Smooth muscle cell (in vitro differentiated cells): Measurements from ENCODE around the gene LDHD. TPM values are rescaled to one million over a fixed set of nuclear protein-coding genes. Genes with fewer than 3 reads are reported as not detected.

Experiments
- DNase-seq: peaks from one replicate; lab custom pipeline; 2025; ENCODE audit not compliant: unreplicated experiment; lab: John Stamatoyannopoulos, UW
- H2AFZ ChIP-seq: fragments of 200-600 bp; sonication (generic); 2 replicates; pipeline ENCODE4 v1.6.0; 2016; ENCODE audit warnings: antibody characterized with exemption, low read depth, mild to moderate bottlenecking
- H3F3A ChIP-seq: fragments of 200-600 bp; sonication (generic); 2 replicates; pipeline ENCODE4 v1.6.0; 2017; ENCODE audit warnings: antibody characterized with exemption, low read depth
- H3K27ac ChIP-seq: fragments of 200-600 bp; sonication (generic); 2 replicates; pipeline ENCODE4 v1.5.1; 2016; ENCODE audit warnings: low read depth, mild to moderate bottlenecking
- H3K27me3 ChIP-seq: fragments of 200-600 bp; sonication (generic); 2 replicates; pipeline ENCODE4 v1.6.1; 2016; ENCODE audit warnings: low read depth, mild to moderate bottlenecking
- H3K36me3 ChIP-seq: fragments of 200-600 bp; sonication (generic); 2 replicates; pipeline ENCODE4 v1.5.1; 2016; ENCODE audit warnings: low read depth
- H3K4me1 ChIP-seq: fragments of 200-600 bp; sonication (generic); 2 replicates; pipeline ENCODE4 v1.5.1; 2016; ENCODE audit warnings: low read depth
- H3K4me2 ChIP-seq: fragments of 200-600 bp; sonication (generic); 2 replicates; pipeline ENCODE4 v1.6.0; 2016; ENCODE audit warnings: mild to moderate bottlenecking
- H3K4me3 ChIP-seq: fragments of 200-600 bp; sonication (generic); 2 replicates; pipeline ENCODE4 v1.5.1; 2016; ENCODE audit warnings: mild to moderate bottlenecking
- H3K79me2 ChIP-seq: fragments of 200-600 bp; sonication (generic); 2 replicates; pipeline ENCODE4 v1.6.0; 2016; ENCODE audit warnings: low read depth, mild to moderate bottlenecking
- H3K9ac ChIP-seq: fragments of 200-600 bp; sonication (generic); 2 replicates; pipeline ENCODE4 v1.6.0; 2016; ENCODE audit warnings: low read depth
- H3K9me3 ChIP-seq: fragments of 200-600 bp; sonication (generic); replicated peaks from 2 replicates; pipeline ENCODE4 v1.5.1; 2016; ENCODE audit warnings: low read depth
- H4K20me1 ChIP-seq: fragments of 200-600 bp; sonication (generic); 2 replicates; pipeline ENCODE4 v1.6.0; 2016; ENCODE audit warnings: low read depth
- CTCF ChIP-seq: fragments of 200-600 bp; sonication (generic); IDR thresholded peaks from 2 replicates; pipeline ENCODE4 v1.5.1; 2017; ENCODE audit warnings: borderline replicate concordance, mild to moderate bottlenecking, antibody characterized with exemption; ENCODE audit not compliant: insufficient read depth, poor library complexity, severe bottlenecking
- WGBS: methylation state at CpG from one replicate; pipeline ENCODE4 v1.1.7; 2016; ENCODE audit warnings: low lambda C conversion rate; 5-methylcytosine and 5-hydroxymethylcytosine counted together
- polyA plus RNA-seq: library from polyadenylated mRNA; unstranded; fragments of >200 nt; fragmentation: Nextera tagmentation; extraction: Ambion mirVana; gene quantifications from 2 replicates; pipeline ENCODE4 v1.2.1, GENCODE V29; 2016
- total RNA-seq: library from RNA; depleted of rRNA; stranded (reverse); fragments of >200 nt; gene quantifications from 2 replicates; pipeline ENCODE4 v1.2.3, GENCODE V29; 2014

Gene LDHD
- total and polyA plus RNA-seq, 2 experiments from 2014 or later = 0.85 to 1.2 TPM

DNA sequence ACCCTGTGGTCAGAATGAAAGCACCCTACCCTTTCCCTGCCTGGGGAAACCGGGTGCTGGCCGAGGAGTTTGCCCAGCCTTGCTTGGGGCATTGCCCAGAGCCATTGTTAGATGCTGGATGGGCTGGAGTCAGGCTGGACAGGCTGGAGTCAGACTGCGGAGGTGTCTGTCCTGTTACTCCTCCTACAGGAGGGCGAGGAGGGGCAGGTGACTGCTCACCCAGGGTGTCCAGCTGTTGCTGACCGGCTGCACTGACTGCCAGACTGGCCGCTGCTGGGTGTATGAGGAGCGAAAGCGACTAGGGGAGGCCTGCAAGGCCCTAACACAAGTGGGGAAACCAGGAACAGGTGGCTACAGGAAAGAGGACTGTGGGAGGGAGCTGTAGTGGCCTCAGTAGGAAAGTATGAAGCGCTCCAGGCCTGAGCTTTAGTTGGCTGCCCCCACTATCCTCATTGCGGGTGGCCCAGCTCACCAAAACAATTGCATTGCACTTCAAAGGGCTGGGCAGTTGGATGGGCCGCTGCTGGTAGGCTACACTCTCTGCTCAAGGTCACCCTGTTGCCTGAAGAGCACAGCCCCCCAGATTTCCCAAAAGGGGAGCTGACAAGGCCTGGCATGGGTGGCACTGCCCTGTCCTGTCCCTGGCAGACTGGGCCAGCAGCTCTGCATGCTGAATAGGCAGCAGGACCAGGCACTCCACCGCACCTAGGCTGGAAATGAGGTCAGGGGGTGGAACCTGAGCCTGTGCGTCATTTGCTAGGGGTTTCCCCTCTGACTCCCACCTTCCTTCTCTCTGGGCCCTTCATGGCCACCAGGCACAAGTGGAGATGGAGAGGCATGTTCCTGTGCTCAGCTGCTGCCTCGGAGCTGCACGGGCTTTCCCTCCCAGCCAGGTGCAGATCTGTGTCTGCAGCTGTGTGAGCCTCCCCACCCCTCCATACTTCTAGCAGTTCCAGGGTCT lies 18.4 kb downstream of the LDHD start:
- Histone ChIP-seq H4K20me1 (peaks cover 74% of the 10 kb centered on the region), H3K4me2 (no peak overlapping the region), H3K9ac (no peak overlapping the region), H2AFZ (no peak overlapping the region), H3K27me3 (no peaks in the 10 kb centered on the region), H3F3A (no peaks in the 10 kb centered on the region), H3K36me3 (no peaks in the 10 kb centered on the region), H3K4me1 (peaks cover 6% of the 10 kb centered on the region), H3K9me3 (no peaks in the 10 kb centered on the region), H3K79me2 (no peaks in the 10 kb centered on the region), H3K4me3 (no peak overlapping the region), H3K27ac (no peak overlapping the region)
- 90% methylated on average over 15 of the region's 15 CpGs for WGBS
- no peak for DNase-seq
- TF ChIP-seq CTCF = no peak

GRCh38 chr16:75097191-75097761 lies 19.3 kb downstream of the LDHD start:
- no peak overlapping the region for H3K27ac ChIP-seq
- 95% methylated on average over 10 of the region's 10 CpGs for WGBS
- H3K36me3 ChIP-seq = no peaks in the 10 kb centered on the region
- H3F3A ChIP-seq = no peaks in the 10 kb centered on the region
- no peak for DNase-seq
- H3K27me3 ChIP-seq = no peaks in the 10 kb centered on the region
- no peak overlapping the region for H3K4me2 ChIP-seq
- no peaks in the 10 kb centered on the region for H3K79me2 ChIP-seq
- H3K4me3 ChIP-seq = no peak overlapping the region
- TF ChIP-seq CTCF = no peak
- no peak overlapping the region for H2AFZ ChIP-seq
- H3K4me1 ChIP-seq = peaks cover 6% of the 10 kb centered on the region
- peaks cover 84% of the 10 kb centered on the region for H4K20me1 ChIP-seq
- no peak overlapping the region for H3K9ac ChIP-seq
- no peaks in the 10 kb centered on the region for H3K9me3 ChIP-seq

DNA sequence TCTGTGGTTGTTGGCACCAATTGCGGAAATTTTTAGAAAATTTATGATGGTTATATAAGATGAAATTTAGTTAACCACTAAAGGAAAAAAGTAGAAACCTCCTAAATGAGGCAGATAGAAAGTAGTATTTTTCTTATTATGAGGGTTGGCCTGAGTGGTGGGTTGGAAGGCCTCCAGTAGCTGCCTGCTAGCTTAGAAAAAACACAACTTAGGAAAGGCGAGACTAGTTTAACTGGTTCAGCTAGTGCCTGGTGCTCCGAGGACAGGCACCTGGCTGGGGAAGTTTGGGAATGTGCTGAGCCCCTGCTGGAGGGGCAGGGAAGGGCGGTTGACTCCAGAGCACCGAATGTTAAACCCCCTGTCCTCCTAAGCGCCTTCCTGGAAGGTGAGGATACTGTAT lies 19.9 kb downstream of the LDHD start:
- Histone ChIP-seq H3K4me1 (peaks cover 6% of the 10 kb centered on the region), H3K4me3 (no peak overlapping the region), H3K27ac (peak overlapping the region; percentile 28), H3K36me3 (no peaks in the 10 kb centered on the region), H3K4me2 (no peak overlapping the region), H4K20me1 (peaks cover 87% of the 10 kb centered on the region), H3F3A (no peaks in the 10 kb centered on the region), H3K9me3 (no peaks in the 10 kb centered on the region), H2AFZ (no peak overlapping the region), H3K79me2 (no peaks in the 10 kb centered on the region), H3K27me3 (no peaks in the 10 kb centered on the region), H3K9ac (no peak overlapping the region)
- DNase-seq = no peak
- WGBS = 67% methylated on average over 6 of the region's 6 CpGs
- peak; percentile 14 for TF ChIP-seq CTCF
